SK-N-SH (cell line): ENCODE measurements around the gene DUSP16.

Experiments used
- CTCF ChIP-seq: fragments of 200-600 bp; sonication (generic); IDR thresholded peaks from 2 replicates; pipeline ENCODE4 v1.6.1; 2017; ENCODE audit warnings: antibody characterized with exemption, mild to moderate bottlenecking, moderate library complexity
- JUND ChIP-seq: IDR thresholded peaks from 2 replicates; pipeline ENCODE4 v1.4.0; 2012

DNA sequence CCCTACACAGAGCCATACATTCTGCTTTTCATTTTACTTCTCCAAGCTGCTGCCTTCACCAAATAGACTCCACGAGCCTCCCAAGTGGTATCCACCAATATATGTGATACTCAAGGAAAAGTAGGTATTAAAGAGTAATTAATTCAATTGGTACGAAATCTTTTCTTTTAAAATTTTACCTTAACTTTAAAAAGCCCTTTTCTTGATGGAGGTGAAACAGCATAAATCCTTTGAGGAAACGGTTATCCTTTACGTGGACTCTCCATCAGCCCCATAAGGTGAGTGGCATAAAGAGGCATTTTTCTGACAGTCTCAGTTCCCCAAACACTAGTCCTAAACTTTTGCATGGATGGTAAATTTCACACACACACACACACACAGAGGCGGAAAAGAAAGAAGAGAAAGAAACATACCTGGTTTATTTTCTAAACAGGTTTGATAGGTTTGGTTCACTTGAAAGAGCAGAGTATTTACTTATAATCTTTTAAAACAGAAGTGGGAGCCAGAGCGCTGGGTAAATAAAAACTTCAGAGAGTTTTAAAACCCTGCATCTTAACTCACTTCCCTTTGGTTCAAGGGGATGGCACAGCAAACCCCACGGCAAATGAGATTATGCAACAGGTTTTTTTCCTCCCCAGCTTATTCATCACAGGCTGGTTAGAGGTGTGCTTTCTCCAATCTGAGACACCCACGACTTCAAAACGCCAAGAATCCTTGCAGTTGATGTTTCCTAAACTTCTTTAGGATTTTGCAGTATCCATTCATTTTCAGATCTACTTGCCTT, 1.9 kb downstream of the DUSP16 start:
- TF ChIP-seq CTCF (no peak), JUND (no peak)
